GM12873 (cell line): ENCODE measurements around the gene STOML2.

Experiments
- TF ChIP-seq, protein P1 (sequence below): IDR thresholded peaks from 2 replicates; pipeline ENCODE4 v1.5.1; 2012; ENCODE audit warnings: low read depth, mild to moderate bottlenecking, moderate library complexity, low read length, control low read depth; ENCODE audit not compliant: insufficient read depth; ENCODE audit errors: missing control alignments

The STOML2 gene

DNA sequence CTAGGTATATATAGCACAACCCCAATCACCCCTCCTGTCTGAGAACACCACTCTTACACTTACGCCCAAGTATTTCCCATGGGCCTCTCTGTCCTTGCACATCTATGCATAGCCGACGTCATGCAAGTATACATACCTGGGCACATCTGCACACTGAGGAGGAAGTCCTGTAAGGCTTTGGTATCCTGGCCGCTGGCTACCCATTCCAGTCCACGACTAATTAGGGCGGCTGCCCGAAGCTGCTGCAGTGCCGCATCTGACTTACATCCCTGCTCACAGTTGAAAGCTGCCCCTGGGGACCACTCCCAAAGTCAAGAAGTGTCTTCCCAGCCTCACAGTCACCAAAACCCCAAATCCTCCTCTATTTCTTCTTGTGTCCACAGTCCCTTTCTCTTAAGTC lies 28.1 kb downstream of the STOML2 start:
- TF ChIP-seq, protein P1, sequence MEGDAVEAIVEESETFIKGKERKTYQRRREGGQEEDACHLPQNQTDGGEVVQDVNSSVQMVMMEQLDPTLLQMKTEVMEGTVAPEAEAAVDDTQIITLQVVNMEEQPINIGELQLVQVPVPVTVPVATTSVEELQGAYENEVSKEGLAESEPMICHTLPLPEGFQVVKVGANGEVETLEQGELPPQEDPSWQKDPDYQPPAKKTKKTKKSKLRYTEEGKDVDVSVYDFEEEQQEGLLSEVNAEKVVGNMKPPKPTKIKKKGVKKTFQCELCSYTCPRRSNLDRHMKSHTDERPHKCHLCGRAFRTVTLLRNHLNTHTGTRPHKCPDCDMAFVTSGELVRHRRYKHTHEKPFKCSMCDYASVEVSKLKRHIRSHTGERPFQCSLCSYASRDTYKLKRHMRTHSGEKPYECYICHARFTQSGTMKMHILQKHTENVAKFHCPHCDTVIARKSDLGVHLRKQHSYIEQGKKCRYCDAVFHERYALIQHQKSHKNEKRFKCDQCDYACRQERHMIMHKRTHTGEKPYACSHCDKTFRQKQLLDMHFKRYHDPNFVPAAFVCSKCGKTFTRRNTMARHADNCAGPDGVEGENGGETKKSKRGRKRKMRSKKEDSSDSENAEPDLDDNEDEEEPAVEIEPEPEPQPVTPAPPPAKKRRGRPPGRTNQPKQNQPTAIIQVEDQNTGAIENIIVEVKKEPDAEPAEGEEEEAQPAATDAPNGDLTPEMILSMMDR: no peak

DNA sequence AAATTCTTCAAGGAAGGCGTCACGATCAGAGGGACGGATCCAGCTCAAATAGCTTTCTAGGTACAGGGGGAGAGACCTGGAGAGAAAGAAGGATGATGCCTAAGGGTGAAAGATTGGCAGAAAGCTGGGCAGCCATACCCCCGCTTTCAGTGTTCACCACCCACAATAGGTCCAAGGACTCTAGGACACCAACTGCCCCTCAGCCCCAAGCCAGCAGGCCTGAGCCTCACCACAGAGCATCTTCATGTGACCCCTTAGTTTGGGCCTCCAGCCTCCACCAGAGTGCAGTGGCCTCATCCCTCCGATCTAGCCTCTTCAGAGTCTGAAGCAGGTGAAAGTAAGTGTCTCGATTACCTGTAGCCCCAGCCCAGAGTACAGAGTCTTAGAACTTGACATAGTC lies 28.8 kb downstream of the STOML2 start:
- TF ChIP-seq, protein P1: no peak

DNA sequence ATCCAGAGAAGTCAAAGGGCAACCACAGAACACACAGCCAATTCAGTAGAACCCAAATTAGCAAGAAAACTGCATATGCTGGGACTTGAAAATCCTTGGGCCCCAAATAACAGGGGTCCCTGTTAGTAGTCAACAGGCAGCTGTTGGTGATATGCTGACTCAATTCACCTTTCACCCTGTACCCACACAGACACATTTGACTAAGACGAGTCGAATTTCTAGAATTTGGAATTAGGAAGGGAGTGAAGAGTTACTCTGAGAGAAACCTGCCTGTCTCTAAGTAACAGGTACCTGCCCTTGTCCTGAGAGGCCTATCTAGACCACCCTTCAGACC lies 29.7 kb downstream of the STOML2 start:
- TF ChIP-seq, protein P1: no peak

DNA sequence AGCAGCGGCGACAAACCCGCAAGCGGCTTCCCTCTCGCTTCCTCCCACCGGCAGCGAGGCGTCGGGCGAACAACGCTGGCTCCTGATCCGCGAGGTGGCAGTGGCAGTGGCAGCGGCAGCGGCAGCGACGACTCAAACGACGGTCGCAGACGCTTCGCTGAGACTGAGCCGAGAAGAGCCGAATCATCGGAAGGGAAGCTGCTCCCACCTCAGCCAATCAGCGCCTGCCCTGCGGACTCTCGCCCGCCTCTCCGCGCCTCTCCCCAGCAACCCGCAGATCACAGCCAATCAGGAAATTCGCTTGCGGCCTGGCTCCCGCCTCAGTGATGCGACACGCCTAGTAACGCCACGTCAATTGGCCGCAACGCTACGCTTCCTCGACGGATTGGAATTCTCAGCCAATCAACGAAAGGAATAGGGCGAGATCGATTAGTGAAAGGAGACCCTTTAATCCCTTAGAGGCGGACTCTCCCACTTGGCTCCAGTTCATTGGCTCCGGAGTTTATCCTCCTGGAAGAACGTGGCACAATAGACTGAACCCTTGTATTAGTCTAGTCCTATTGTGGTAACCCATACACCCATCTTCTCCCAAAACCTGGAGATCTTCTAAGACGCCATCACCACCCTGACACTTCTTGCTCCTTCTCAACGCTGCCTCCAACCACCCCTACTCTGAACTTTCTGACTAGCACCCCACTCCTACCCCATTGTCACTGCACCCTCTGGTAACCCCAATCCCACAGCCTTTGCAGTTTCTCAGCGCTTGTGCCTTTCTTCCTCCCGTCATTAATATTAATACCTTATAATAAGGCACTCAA lies 30.3 kb downstream of the STOML2 start, which contains the start of gene VCP:
VCP (minus strand) TSS at position 165 of the 818 bp plus-strand sequence. CDS start 272 bp downstream, outside the sequence.
- TF ChIP-seq, protein P1: no peak

DNA sequence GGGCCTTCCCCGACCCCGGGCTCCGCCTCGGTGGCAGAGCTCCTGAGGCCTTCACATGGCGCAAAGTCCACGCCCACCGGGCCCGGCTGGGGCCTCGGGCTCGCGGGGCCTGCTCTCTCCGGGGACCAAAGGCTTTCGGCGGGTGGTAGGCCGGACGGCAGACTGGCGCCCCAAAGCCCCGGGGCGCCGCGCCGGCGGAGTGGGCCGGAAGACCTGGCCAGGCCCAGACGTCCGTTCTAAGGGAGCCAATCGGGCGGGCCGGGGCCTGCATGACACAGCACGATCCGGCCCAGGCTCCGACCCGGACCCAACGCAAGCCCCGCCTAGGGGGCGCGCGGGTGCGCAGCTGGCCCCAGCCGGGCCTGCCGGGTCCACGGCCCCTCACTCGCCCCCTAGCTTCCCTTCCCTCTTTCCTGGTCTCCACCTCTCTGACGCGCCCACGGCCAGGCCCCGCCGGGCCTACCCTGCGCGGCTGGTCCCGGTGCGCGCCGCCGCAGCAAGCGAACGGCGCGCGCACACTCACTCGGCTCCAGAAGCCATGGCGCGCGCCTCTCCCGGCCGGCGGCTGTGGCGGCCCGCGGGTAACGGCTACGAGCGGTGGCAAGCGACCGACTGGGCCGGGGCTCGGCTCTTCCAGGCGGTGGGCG lies 31.0 kb downstream of the STOML2 start:
- TF ChIP-seq, protein P1: peak; percentile 48

DNA sequence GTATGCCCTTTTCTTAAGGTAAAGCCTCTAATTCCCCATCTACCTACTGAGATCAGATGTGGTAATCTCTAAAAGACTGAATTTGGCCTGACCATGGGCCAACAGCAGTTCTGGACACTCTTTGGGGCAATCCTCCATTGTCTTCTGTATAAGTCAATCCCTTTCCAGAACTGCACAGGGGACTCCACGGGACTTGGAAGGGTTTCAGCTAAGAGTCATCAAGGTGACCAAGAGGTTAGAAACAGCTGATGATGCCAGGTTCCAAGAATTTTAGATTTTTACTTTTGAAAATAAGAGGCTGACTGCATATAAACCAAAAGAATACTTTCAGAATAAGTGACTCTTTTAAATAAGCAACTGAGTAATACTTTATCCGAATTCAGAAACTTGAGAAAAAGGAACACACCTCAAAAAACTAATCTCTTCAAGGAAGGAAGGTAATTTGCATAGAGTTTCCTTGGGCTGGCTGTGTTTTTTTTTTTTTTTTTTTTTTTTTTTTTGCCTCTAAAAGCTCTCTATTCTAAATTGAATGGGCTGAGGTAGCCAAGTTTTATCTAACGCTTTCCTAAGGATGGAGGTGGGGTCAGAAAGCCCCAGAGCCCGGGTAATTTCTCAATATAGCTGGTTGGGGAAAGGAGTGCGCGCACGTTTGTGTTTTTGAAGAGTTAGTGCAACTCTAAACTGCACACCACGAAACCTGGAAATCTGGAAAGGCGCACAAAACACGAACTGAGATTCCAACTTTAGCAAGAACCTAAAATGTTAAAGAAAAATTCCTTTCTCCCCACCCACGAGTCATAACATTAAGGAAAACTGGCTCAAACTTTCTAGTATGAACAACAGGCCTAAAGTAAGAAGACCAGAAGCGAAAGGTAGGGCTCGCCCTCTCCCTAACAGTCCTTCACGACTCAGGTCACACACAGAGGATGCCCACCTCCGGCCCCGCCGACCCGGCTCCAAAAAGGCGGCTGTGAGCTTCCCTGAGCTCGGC lies 31.8 kb downstream of the STOML2 start:
- TF ChIP-seq, protein P1: no peak
